Measurements from ENCODE around the gene PPP2R3A.

DNA sequence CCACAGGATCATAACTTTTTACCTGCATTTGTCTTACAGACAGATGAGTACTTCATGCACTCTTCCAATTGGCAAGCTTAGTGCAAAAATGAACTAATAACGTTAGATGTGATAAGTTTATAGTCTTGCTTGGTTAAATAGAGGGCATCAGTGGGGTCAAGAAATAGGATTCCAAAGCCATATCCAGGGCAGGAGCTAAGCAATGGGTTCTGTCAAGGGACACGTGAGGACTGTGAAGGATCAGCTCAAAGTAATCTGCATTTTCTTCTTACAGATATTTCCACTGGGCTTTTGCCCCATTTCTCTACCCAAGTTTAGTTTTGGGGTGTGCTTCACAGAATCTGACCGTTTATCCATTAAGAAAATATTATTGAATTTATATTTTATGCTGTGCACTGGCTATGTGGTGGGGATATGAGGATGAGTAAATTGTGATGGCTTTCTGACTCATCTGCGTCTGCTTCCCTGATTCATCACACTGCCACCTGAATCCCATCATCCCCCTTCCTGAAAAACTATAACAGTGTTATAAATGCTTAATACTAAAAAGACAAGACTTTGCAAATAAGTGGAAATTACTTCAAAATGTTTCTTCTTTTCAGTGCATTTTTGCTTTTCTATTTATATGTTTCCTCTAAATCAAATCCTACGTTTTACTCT lies 17.5 kb downstream of the PPP2R3A start:
- no peak for TF ChIP-seq CTCF (optimal IDR thresholded peaks at IDR 0.05 in 1 of 3, IDR thresholded peaks at IDR 0.05 in 1 of 3, conservative IDR thresholded peaks at IDR 0.05 in 1 of 3; ENCODE audit: extremely low read depth in 1 of 3, insufficient read depth in 2 of 3, low read length in 3 of 3)
- no peak for TF ChIP-seq EZH2 (IDR thresholded peaks at IDR 0.05; ENCODE audit: low read length)
